ENCODE measurements around the gene TEX36. TPM values are rescaled to one million over a fixed set of nuclear protein-coding genes. Genes with fewer than 3 reads are reported as not detected.

Gene TEX36
- total RNA-seq (not detected), polyA plus RNA-seq (ENCODE audit: insufficient read depth, low read depth, low replicate concordance) (not detected)
- long read RNA-seq, donor 1 = 0 reads
- long read RNA-seq, donor 2 = 0 reads
- long read RNA-seq, donor 3 = 0 reads
- long read RNA-seq, donor 4 = 0 reads
- long read RNA-seq, donor 5 = 0 reads
- long read RNA-seq, donor 6 = 0 reads
- long read RNA-seq, donor 7 = 0 reads
- long read RNA-seq, donor 8 = 0 reads
- long read RNA-seq, donor 9 = 0 reads
- long read RNA-seq, donor 10 = 0 reads

DNA sequence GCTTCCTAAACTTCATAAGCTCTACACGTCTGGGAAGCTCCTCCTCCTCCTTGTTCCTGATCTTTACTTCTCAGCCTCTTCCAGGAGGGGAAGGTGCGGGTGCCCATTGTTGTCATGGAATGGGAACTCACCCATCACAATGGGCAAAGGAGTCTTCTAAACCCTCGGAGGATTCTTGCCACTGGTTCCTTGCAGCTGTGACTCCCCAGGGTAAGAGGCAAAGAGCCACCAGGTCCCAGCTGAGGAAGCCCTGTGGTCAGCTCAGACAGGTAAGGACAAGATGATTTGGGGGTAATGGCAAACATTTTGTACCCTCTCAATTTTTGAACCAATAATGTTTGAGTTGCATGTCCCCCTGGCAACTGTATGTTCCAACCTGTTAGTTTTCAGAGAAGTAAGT lies at the start of gene TEX36:
TSS of gene TEX36 (minus strand) at position 101 of the 400 bp plus-strand sequence. CDS start 174 bp downstream, outside the sequence.
- no peaks in the 10 kb centered on the region for H3K4me1 ChIP-seq (ENCODE audit: control insufficient read depth in 2 of 3, insufficient read depth in 2 of 3, low read depth in 1 of 3, low read length in 3 of 3)
- no peaks in the 10 kb centered on the region for H3K27me3 ChIP-seq (ENCODE audit: control insufficient read depth, insufficient read depth, low read length)
- DNase-seq (no peak), FAIRE-seq (no peak)
- no peaks in the 10 kb centered on the region for H3K36me3 ChIP-seq (ENCODE audit: control insufficient read depth in 2 of 3, insufficient read depth in 3 of 3, low read length in 3 of 3)
- H3K4me3 ChIP-seq (ENCODE audit: low read length in 3 of 3) = no peak within 1 kb of the TSS
- H3K9ac ChIP-seq (ENCODE audit: low read length in 3 of 3) = no peak within 1 kb of the TSS
- peaks cover 0 to 6% (median 0%) of the 10 kb centered on the region in 3 donors for H3K9me3 ChIP-seq (ENCODE audit: control insufficient read depth in 2 of 3, insufficient read depth in 1 of 3, low read length in 3 of 3)
- TF ChIP-seq, protein P1, sequence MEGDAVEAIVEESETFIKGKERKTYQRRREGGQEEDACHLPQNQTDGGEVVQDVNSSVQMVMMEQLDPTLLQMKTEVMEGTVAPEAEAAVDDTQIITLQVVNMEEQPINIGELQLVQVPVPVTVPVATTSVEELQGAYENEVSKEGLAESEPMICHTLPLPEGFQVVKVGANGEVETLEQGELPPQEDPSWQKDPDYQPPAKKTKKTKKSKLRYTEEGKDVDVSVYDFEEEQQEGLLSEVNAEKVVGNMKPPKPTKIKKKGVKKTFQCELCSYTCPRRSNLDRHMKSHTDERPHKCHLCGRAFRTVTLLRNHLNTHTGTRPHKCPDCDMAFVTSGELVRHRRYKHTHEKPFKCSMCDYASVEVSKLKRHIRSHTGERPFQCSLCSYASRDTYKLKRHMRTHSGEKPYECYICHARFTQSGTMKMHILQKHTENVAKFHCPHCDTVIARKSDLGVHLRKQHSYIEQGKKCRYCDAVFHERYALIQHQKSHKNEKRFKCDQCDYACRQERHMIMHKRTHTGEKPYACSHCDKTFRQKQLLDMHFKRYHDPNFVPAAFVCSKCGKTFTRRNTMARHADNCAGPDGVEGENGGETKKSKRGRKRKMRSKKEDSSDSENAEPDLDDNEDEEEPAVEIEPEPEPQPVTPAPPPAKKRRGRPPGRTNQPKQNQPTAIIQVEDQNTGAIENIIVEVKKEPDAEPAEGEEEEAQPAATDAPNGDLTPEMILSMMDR (IDR thresholded peaks at IDR 0.05; ENCODE audit: borderline replicate concordance, extremely low read depth, insufficient read depth) = no peak
- intact Hi-C loops (cut with DNase I) = no loop called here
- H3K27ac ChIP-seq (ENCODE audit: low read depth in 2 of 2, low read length in 2 of 2) = no peak within 1 kb of the TSS

- FAIRE-seq (no peak), DNase-seq (no peak)
- H3K27ac ChIP-seq (ENCODE audit: low read depth in 2 of 2, low read length in 2 of 2) = no peak overlapping the region
Observed at GRCh38 chr10:125727436-125727835, 44.5 kb upstream of the TEX36 start.

DNA sequence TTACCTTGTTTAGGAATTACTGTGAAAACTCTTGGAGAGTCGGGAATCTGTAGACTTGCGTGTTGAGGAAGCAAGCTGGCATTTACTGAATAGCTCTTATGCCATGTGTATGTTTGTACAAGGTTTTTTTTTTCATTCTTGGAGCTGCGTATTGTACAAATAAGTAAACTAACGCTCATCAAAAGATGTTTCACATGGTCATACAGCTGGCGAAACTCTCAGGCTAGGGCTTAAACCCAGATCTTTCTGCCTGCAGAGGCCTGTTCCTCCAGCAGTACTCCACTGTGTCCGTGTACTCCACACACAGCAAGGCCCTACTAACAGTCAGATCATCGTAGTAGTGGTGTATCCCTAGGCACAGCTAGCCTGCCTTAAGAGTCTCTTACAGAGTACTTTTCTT lies 44.0 kb upstream of the TEX36 start:
- H3K4me1 ChIP-seq (ENCODE audit: control insufficient read depth in 2 of 3, insufficient read depth in 2 of 3, low read depth in 1 of 3, low read length in 3 of 3) = no peaks in the 10 kb centered on the region
- intact Hi-C loops (cut with DNase I) = no loop called here
- TF ChIP-seq, protein P1 (IDR thresholded peaks at IDR 0.05; ENCODE audit: borderline replicate concordance, extremely low read depth, insufficient read depth) = no peak
- no peak for DNase-seq
- H3K27me3 ChIP-seq (ENCODE audit: control insufficient read depth, insufficient read depth, low read length) = no peaks in the 10 kb centered on the region
- H3K9me3 ChIP-seq (ENCODE audit: control insufficient read depth in 2 of 3, insufficient read depth in 1 of 3, low read length in 3 of 3) = no peaks in the 10 kb centered on the region
- peaks cover 37 to 87% (median 65%) of the 10 kb centered on the region in 3 donors for H3K36me3 ChIP-seq (ENCODE audit: control insufficient read depth in 2 of 3, insufficient read depth in 3 of 3, low read length in 3 of 3)
- no peak for FAIRE-seq
- no peak overlapping the region for H3K9ac ChIP-seq (ENCODE audit: low read length in 3 of 3)
- H3K27ac ChIP-seq (ENCODE audit: low read depth in 2 of 2, low read length in 2 of 2) = no peak overlapping the region
- no peak overlapping the region for H3K4me3 ChIP-seq (ENCODE audit: low read length in 3 of 3)

More at GRCh38 chr10:125727436-125727835, 44.5 kb upstream of the TEX36 start:
- Histone ChIP-seq H3K4me1 (ENCODE audit: control insufficient read depth in 2 of 3, insufficient read depth in 2 of 3, low read depth in 1 of 3, low read length in 3 of 3) (no peaks in the 10 kb centered on the region), H3K27me3 (ENCODE audit: control insufficient read depth, insufficient read depth, low read length) (no peaks in the 10 kb centered on the region), H3K9me3 (ENCODE audit: control insufficient read depth in 2 of 3, insufficient read depth in 1 of 3, low read length in 3 of 3) (no peaks in the 10 kb centered on the region), H3K9ac (ENCODE audit: low read length in 3 of 3) (no peak overlapping the region), H3K4me3 (ENCODE audit: low read length in 3 of 3) (no peak overlapping the region), H3K36me3 (ENCODE audit: control insufficient read depth in 2 of 3, insufficient read depth in 3 of 3, low read length in 3 of 3) (peaks cover 35 to 87% (median 65%) of the 10 kb centered on the region in 3 donors)
- TF ChIP-seq, protein P1 (IDR thresholded peaks at IDR 0.05; ENCODE audit: borderline replicate concordance, extremely low read depth, insufficient read depth) = no peak
- intact Hi-C loops (cut with DNase I) = no loop called here

All from kidney (tissue), 22 donors.